Fibroblast of skin of right biceps (primary cell): ENCODE measurements around the gene CACNA1B.
"Not testable (repeated sequence)": the region's sequence is repeated elsewhere in the genome, so short reads cannot be mapped to it uniquely, and the experiment has no call there.

Source experiments
- DNase-seq: peaks from one replicate; pipeline ENCODE4 v3.0.0-alpha.2; 2013

CACNA1B gene

GRCh38 chr9:138122201-138122600 lies 244.6 kb downstream of the CACNA1B start:
- DNase-seq = no peak

GRCh38 chr9:138122676-138123075 lies 245.1 kb downstream of the CACNA1B start:
- DNase-seq = no peak

- no peak for DNase-seq
Observed at GRCh38 chr9:138123086-138123485, 245.5 kb downstream of the CACNA1B start.

GRCh38 chr9:138126090-138126857 lies 248.7 kb downstream of the CACNA1B start:
- not testable (repeated sequence) for DNase-seq

GRCh38 chr9:138126858-138127584 lies 249.4 kb downstream of the CACNA1B start:
- not testable (repeated sequence) for DNase-seq

- DNase-seq = not testable (repeated sequence)
Observed at GRCh38 chr9:138128027-138128426, 250.4 kb downstream of the CACNA1B start.

GRCh38 chr9:138129318-138129717 lies 251.7 kb downstream of the CACNA1B start:
- not testable (repeated sequence) for DNase-seq

- DNase-seq = not testable (repeated sequence)
Observed at GRCh38 chr9:138132946-138133705, 255.5 kb downstream of the CACNA1B start.

GRCh38 chr9:138134581-138134980 lies 257.0 kb downstream of the CACNA1B start:
- not testable (repeated sequence) for DNase-seq

GRCh38 chr9:138139096-138139495 lies 261.5 kb downstream of the CACNA1B start:
- not testable (repeated sequence) for DNase-seq

GRCh38 chr9:138140980-138141379 lies 263.4 kb downstream of the CACNA1B start:
- DNase-seq = not testable (repeated sequence)

GRCh38 chr9:138142528-138143244 lies 265.1 kb downstream of the CACNA1B start:
- not testable (repeated sequence) for DNase-seq

- DNase-seq = not testable (repeated sequence)
Observed at GRCh38 chr9:138143491-138143890, 265.9 kb downstream of the CACNA1B start.

GRCh38 chr9:138147556-138147955 lies 270.0 kb downstream of the CACNA1B start:
- DNase-seq = peak; percentile 16

- not testable (repeated sequence) for DNase-seq
Observed at GRCh38 chr9:138149672-138150656, 272.4 kb downstream of the CACNA1B start.

- not testable (repeated sequence) for DNase-seq
Observed at GRCh38 chr9:138155788-138156187, 278.2 kb downstream of the CACNA1B start.

- not testable (repeated sequence) for DNase-seq
Observed at GRCh38 chr9:138166793-138167192, 289.2 kb downstream of the CACNA1B start.
